Gastroesophageal sphincter (tissue), 4 donors: ENCODE results near the gene MAP3K10. TPM values are rescaled to one million over a fixed set of nuclear protein-coding genes. Genes with fewer than 3 reads are reported as not detected.

Source experiments
- ATAC-seq: fragments of 150-250 bp; one replicate; pipeline ENCODE4 v1.9.1; 2016; ENCODE audit warnings: mild to moderate bottlenecking, moderate library complexity
- H3K27ac ChIP-seq, 4 donors: fragments of 200-600 bp; sonication (generic) in 3 of 4; 1 replicate in 3 of 4; 2 replicates in 1 of 4; pipeline ENCODE4 v1.5.1; 2016 to 2019
- H3K27me3 ChIP-seq: fragments of 200-600 bp; sonication (generic); one replicate; pipeline ENCODE4 v1.5.1; 2019
- H3K36me3 ChIP-seq, 2 donors: fragments of 200-600 bp; sonication (generic); one replicate each; pipeline ENCODE4 v1.5.1; 2019; ENCODE audit warnings: control low read depth in 1 of 2
- H3K4me1 ChIP-seq, 3 donors: fragments of 200-600 bp; sonication (generic); 1 replicate in 2 of 3; 2 replicates in 1 of 3; pipeline ENCODE4 v1.5.1; 2016 to 2019; ENCODE audit warnings: control low read depth in 2 of 3
- H3K4me3 ChIP-seq, 2 donors: fragments of 200-600 bp; sonication (generic); one replicate each; pipeline ENCODE4 v1.5.1; 2019; ENCODE audit warnings: mild to moderate bottlenecking in 1 of 2, moderate library complexity in 1 of 2
- H3K9me3 ChIP-seq, 3 donors: fragments of 200-600 bp; sonication (generic); one replicate each; pipeline ENCODE4 v1.5.1; 2017 to 2019; ENCODE audit warnings: control low read depth in 2 of 3
- EP300 ChIP-seq: sonication (generic); formaldehyde crosslinking; IDR thresholded peaks from one replicate; pipeline ENCODE4 v1.6.1; 2017; ENCODE audit warnings: antibody characterized with exemption, mild to moderate bottlenecking
- POLR2A ChIP-seq, 2 donors: fragments of 450-650 bp; IDR thresholded peaks; one replicate each; pipeline ENCODE4 v1.6.1; 2017; ENCODE audit warnings: antibody characterized with exemption in 2 of 2, mild to moderate bottlenecking in 2 of 2, moderate library complexity in 1 of 2
- POLR2AphosphoS5 ChIP-seq: sonication (generic); formaldehyde crosslinking; IDR thresholded peaks from one replicate; pipeline ENCODE4 v1.6.1; 2017; ENCODE audit warnings: antibody characterized with exemption
- WGBS, 2 donors: methylation state at CpG; one replicate each; pipeline ENCODE4 v1.1.5; 2018; ENCODE audit warnings: low coverage in 1 of 2; 5-methylcytosine and 5-hydroxymethylcytosine counted together
- total RNA-seq, 4 donors: library from RNA; depleted of rRNA; stranded (reverse); fragments of >200 nt; gene quantifications; one replicate each; pipeline ENCODE4 v1.1.0, GENCODE V29; 2016
- TF ChIP-seq, protein P1 (sequence below), 4 experiments: fragments of 200-600 bp in 2 of 4; fragments of 450-650 bp in 2 of 4; sonication (generic) in 1 of 4; IDR thresholded peaks; one replicate each; pipeline ENCODE4 v1.5.1; 2017 to 2019; ENCODE audit warnings: antibody characterized with exemption in 4 of 4, mild to moderate bottlenecking in 2 of 4, moderate library complexity in 2 of 4

The MAP3K10 gene
- total RNA-seq, 4 donors from 2014 or later: 9.8 to 21.3 (median 16.4) TPM

DNA sequence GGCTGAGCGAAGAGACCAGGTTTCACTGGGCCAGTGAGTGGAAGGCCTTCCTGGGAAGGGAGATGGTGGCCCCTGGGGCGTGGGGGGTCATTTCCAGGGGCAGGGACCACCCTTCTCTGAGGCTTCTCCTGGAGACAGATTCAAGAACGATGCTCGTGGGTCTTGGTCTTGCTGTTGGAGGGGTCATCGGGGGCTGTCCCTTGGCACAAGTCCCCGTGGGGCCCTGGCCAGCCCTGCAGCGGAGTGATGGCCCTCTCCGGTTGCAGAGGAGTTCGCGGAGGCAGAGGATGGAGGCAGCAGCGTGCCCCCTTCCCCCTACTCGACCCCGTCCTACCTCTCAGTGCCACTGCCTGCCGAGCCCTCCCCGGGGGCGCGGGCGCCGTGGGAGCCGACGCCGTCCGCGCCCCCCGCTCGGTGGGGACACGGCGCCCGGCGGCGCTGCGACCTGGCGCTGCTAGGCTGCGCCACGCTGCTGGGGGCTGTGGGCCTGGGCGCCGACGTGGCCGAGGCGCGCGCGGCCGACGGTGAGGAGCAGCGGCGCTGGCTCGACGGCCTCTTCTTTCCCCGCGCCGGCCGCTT lies 22.1 kb downstream of the MAP3K10 start:
- WGBS, 2 donors: 80% methylated on average over 1 of the region's 53 CpGs; no CpG with 5 or more reads in 1 of the 2 donors
- TF ChIP-seq, protein P1, sequence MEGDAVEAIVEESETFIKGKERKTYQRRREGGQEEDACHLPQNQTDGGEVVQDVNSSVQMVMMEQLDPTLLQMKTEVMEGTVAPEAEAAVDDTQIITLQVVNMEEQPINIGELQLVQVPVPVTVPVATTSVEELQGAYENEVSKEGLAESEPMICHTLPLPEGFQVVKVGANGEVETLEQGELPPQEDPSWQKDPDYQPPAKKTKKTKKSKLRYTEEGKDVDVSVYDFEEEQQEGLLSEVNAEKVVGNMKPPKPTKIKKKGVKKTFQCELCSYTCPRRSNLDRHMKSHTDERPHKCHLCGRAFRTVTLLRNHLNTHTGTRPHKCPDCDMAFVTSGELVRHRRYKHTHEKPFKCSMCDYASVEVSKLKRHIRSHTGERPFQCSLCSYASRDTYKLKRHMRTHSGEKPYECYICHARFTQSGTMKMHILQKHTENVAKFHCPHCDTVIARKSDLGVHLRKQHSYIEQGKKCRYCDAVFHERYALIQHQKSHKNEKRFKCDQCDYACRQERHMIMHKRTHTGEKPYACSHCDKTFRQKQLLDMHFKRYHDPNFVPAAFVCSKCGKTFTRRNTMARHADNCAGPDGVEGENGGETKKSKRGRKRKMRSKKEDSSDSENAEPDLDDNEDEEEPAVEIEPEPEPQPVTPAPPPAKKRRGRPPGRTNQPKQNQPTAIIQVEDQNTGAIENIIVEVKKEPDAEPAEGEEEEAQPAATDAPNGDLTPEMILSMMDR (IDR thresholded peaks at IDR 0.05): no peak
- TF ChIP-seq EP300 (no peak), POLR2AphosphoS5 (no peak), POLR2A (IDR thresholded peaks at IDR 0.05) (no peak)
- ATAC-seq: no peak

DNA sequence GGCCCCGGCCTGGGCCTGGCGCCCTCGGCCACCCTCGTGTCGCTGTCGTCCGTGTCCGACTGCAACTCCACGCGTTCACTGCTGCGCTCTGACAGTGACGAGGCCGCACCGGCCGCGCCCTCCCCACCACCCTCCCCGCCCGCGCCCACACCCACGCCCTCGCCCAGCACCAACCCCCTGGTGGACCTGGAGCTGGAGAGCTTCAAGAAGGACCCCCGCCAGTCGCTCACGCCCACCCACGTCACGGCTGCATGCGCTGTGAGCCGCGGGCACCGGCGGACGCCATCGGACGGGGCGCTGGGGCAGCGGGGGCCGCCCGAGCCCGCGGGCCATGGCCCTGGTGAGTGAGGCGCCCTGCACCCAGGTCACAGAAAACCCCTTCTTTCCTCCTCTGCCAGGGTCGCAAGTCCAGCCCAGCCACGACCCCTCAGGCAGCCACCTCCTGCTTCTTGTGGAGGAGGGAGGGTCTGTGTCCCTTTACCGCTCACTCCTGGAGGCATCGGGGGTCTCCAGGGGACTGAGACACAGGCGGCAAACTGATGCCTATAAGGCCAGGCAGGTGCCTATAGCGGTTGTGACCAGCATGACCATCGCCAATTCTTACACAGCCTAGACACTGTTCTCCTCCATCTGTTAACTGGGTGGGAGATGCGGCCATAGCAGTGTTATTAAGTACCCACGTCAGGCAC lies 22.8 kb downstream of the MAP3K10 start:
- Histone ChIP-seq H3K27me3 (peaks cover 34% of the 10 kb centered on the region), H3K9me3 (no peaks in the 10 kb centered on the region), H3K4me3 (no peak overlapping the region), H3K4me1 (peaks cover 0 to 18% (median 0%) of the 10 kb centered on the region in 3 donors), H3K36me3 (peaks cover 0 to 42% of the 10 kb centered on the region in 2 donors), H3K27ac (no peak overlapping the region)
- ATAC-seq: no peak
- no CpG with 5 or more reads among the region's 50 CpGs for WGBS, 2 donors
- no peak for TF ChIP-seq POLR2AphosphoS5
- TF ChIP-seq, protein P1 (IDR thresholded peaks at IDR 0.05): no peak
- TF ChIP-seq EP300: no peak
- TF ChIP-seq POLR2A (IDR thresholded peaks at IDR 0.05): no peak

More for the DNA sequence above, 22.1 kb downstream of the MAP3K10 start:
- Histone ChIP-seq H3K27me3 (peaks cover 27% of the 10 kb centered on the region), H3K27ac (no peak overlapping the region), H3K36me3 (peaks cover 0 to 49% of the 10 kb centered on the region in 2 donors), H3K9me3 (no peaks in the 10 kb centered on the region), H3K4me1 (peaks cover 0 to 15% (median 0%) of the 10 kb centered on the region in 3 donors), H3K4me3 (no peak overlapping the region)

DNA sequence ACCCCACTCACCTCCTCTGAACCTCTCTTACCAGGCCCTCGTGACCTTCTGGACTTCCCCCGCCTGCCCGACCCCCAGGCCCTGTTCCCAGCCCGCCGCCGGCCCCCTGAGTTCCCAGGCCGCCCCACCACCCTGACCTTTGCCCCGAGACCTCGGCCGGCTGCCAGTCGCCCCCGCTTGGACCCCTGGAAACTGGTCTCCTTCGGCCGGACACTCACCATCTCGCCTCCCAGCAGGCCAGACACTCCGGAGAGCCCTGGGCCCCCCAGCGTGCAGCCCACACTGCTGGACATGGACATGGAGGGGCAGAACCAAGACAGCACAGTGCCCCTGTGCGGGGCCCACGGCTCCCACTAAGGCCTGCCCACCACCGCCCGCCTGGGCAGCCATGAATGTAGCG lies 23.7 kb downstream of the MAP3K10 start:
- Histone ChIP-seq H3K4me1 (peaks cover 0 to 18% (median 0%) of the 10 kb centered on the region in 3 donors), H3K36me3 (peaks cover 0 to 33% of the 10 kb centered on the region in 2 donors), H3K27me3 (peaks cover 43% of the 10 kb centered on the region), H3K4me3 (no peak overlapping the region), H3K9me3 (no peaks in the 10 kb centered on the region), H3K27ac (no peak overlapping the region)
- WGBS, 2 donors: no CpG with 5 or more reads among the region's 22 CpGs
- TF ChIP-seq POLR2AphosphoS5 (no peak), POLR2A (IDR thresholded peaks at IDR 0.05) (no peak)
- TF ChIP-seq, protein P1 (IDR thresholded peaks at IDR 0.05): no peak
- no peak for ATAC-seq

DNA sequence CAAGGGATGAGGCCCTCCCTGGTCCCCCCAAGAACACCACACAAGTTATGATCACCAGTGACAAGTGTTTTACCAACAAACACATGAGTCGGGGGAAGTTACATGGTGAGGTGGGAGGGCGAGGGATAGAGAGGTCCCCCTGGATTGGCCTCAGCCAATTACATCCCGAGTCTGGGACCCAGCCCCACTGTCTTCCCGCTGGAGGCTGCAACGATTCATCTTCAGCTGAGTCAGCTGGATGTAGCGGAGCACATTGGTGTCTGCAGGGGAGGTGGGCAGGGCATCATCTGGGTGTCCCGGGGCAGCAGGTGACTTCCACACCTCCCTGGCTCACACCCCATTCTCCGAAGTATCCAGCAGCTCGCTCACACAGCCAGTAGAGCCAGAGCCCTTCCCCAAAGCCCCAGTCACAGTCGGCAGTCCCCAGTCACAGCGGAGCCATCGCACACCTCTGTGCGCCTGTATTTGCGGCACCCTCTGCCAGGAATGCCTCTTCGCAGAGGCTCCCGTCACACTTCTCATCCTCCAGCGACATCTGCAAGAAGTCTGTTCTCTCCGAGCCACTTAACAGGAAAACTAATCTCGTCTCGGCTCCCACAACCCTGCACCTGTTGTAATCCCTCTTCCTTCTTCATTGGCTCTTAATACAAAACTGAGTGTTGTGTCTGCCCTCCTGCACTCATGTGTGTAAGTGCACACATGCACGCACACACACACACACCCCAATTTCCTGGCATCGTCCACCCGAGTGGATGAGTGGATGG lies 25.0 kb downstream of the MAP3K10 start:
- no peak overlapping the region for H3K27ac ChIP-seq
- H3K27me3 ChIP-seq: peaks cover 56% of the 10 kb centered on the region
- TF ChIP-seq, protein P1 (IDR thresholded peaks at IDR 0.05): no peak
- TF ChIP-seq POLR2AphosphoS5 (no peak), POLR2A (IDR thresholded peaks at IDR 0.05) (no peak), EP300 (no peak)
- peaks cover 0 to 18% (median 0%) of the 10 kb centered on the region in 3 donors for H3K4me1 ChIP-seq
- H3K4me3 ChIP-seq: no peak overlapping the region
- no peak for ATAC-seq
- H3K9me3 ChIP-seq: no peaks in the 10 kb centered on the region
- H3K36me3 ChIP-seq: peaks cover 0 to 20% of the 10 kb centered on the region in 2 donors
- WGBS, 2 donors: 47 to 54% methylated on average over 13 to 18 of the region's 23 CpGs
